Transverse colon (tissue), 4 donors: Measurements from ENCODE around the gene LPCAT1.

ENCODE experiments used
- POLR2A ChIP-seq: fragments of 450-650 bp; IDR thresholded peaks from one replicate; pipeline ENCODE4 v1.6.1; 2016; ENCODE audit warnings: antibody characterized with exemption, mild to moderate bottlenecking, moderate library complexity
- POLR2AphosphoS5 ChIP-seq, 3 donors: sonication (generic); formaldehyde crosslinking; IDR thresholded peaks; one replicate each; pipeline ENCODE4 v1.6.1; 2016; ENCODE audit warnings: antibody characterized with exemption in 3 of 3
- TF ChIP-seq, protein P1 (sequence below), 5 experiments: fragments of 200-600 bp in 3 of 5; fragments of 450-650 bp in 2 of 5; sonication (generic) in 3 of 5; IDR thresholded peaks; 1 replicate in 2 of 5; 2 replicates in 3 of 5; pipeline ENCODE4 v1.5.1; 2016 to 2017; ENCODE audit warnings: antibody characterized with exemption in 5 of 5, inconsistent platforms in 3 of 5, mild to moderate bottlenecking in 2 of 5, moderate library complexity in 1 of 5

GRCh38 chr5:1525624-1526189, 1.9 kb upstream of the LPCAT1 start:
- TF ChIP-seq, protein P1, sequence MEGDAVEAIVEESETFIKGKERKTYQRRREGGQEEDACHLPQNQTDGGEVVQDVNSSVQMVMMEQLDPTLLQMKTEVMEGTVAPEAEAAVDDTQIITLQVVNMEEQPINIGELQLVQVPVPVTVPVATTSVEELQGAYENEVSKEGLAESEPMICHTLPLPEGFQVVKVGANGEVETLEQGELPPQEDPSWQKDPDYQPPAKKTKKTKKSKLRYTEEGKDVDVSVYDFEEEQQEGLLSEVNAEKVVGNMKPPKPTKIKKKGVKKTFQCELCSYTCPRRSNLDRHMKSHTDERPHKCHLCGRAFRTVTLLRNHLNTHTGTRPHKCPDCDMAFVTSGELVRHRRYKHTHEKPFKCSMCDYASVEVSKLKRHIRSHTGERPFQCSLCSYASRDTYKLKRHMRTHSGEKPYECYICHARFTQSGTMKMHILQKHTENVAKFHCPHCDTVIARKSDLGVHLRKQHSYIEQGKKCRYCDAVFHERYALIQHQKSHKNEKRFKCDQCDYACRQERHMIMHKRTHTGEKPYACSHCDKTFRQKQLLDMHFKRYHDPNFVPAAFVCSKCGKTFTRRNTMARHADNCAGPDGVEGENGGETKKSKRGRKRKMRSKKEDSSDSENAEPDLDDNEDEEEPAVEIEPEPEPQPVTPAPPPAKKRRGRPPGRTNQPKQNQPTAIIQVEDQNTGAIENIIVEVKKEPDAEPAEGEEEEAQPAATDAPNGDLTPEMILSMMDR (IDR thresholded peaks at IDR 0.05), result no peak
- TF ChIP-seq POLR2AphosphoS5 (IDR thresholded peaks at IDR 0.05) (no peak), POLR2A (no peak)
